HEK293 (cell line): ENCODE measurements around the gene KLHL40.

ENCODE experiments used
- CTCF ChIA-PET: fragments of 350-600 bp; formaldehyde crosslinking; extraction: SDS; loops from one replicate; lab custom pipeline; 2021; ENCODE audit warnings: antibody characterized with exemption; lab: Yijun Ruan, JAX
- POLR2A ChIA-PET: fragments of 300-600 bp; formaldehyde crosslinking; extraction: SDS; loops from one replicate; lab custom pipeline; 2020; ENCODE audit warnings: antibody characterized with exemption, inconsistent platforms; lab: Yijun Ruan, JAX
- H3K27ac ChIP-seq: fragments of 200-500 bp; sonication (Bioruptor generic); 2 replicates; pipeline ENCODE4 v1.5.1; 2014; ENCODE audit warnings: low read depth, low read length, control low read depth, inconsistent platforms; ENCODE audit errors: extremely low read depth
- H3K36me3 ChIP-seq, 2 experiments: fragments of 200-500 bp in 1 of 2; sonication (Bioruptor generic) in 1 of 2; 1 replicate in 1 of 2; 2 replicates in 1 of 2; pipeline ENCODE4 v1.5.1; 2014 to 2017; ENCODE audit warnings: inconsistent platforms in 2 of 2, low read length in 2 of 2; ENCODE audit not compliant: control insufficient read depth in 2 of 2, insufficient read depth in 1 of 2
- H3K4me1 ChIP-seq: fragments of 200-500 bp; sonication (Bioruptor generic); 2 replicates; pipeline ENCODE4 v1.5.1; 2014; ENCODE audit warnings: mild to moderate bottlenecking, low read length, inconsistent platforms; ENCODE audit not compliant: control insufficient read depth, insufficient read depth
- H3K4me3 ChIP-seq: 2 replicates; pipeline ENCODE4 v1.5.1; 2011; ENCODE audit warnings: low read depth, mild to moderate bottlenecking, control low read depth, low read length, moderate library complexity
- H3K9me3 ChIP-seq: fragments of 200-500 bp; sonication (Bioruptor generic); 2 replicates; pipeline ENCODE4 v1.5.1; 2014; ENCODE audit warnings: low read depth, low read length, inconsistent platforms; ENCODE audit not compliant: control insufficient read depth, insufficient read depth
- AEBP2 ChIP-seq: fragments of 450-650 bp; formaldehyde crosslinking; IDR thresholded peaks from 2 replicates; pipeline ENCODE4 v1.5.1; 2016; ENCODE audit warnings: missing biosample characterization, missing genetic modification characterization, borderline replicate concordance
- GLIS1 ChIP-seq: fragments of 450-650 bp; formaldehyde crosslinking; IDR thresholded peaks from 2 replicates; pipeline ENCODE4 v1.5.1; 2016; ENCODE audit warnings: missing biosample characterization, missing genetic modification characterization
- KLF10 ChIP-seq: fragments of 450-650 bp; IDR thresholded peaks from 2 replicates; pipeline ENCODE4 v1.5.1; 2018; ENCODE audit warnings: missing biosample characterization, mild to moderate bottlenecking, missing genetic modification characterization
- KLF8 ChIP-seq: fragments of 450-650 bp; formaldehyde crosslinking; IDR thresholded peaks from 2 replicates; pipeline ENCODE4 v1.5.1; 2016; ENCODE audit warnings: missing biosample characterization, missing genetic modification characterization
- SALL2 ChIP-seq: fragments of 450-650 bp; formaldehyde crosslinking; IDR thresholded peaks from 2 replicates; pipeline ENCODE4 v1.5.0; 2017; ENCODE audit warnings: missing biosample characterization, mild to moderate bottlenecking, missing genetic modification characterization, borderline replicate concordance
- YY1 ChIP-seq: fragments of 450-650 bp; formaldehyde crosslinking; IDR thresholded peaks from 2 replicates; pipeline ENCODE4 v1.5.1; 2018; ENCODE audit warnings: missing biosample characterization, missing genetic modification characterization
- ZBTB20 ChIP-seq: fragments of 450-650 bp; formaldehyde crosslinking; IDR thresholded peaks from 2 replicates; pipeline ENCODE4 v1.5.1; 2016; ENCODE audit warnings: missing biosample characterization, missing genetic modification characterization
- ZBTB48 ChIP-seq: fragments of 450-650 bp; formaldehyde crosslinking; IDR thresholded peaks from 2 replicates; pipeline ENCODE4 v1.5.1; 2016; ENCODE audit warnings: missing biosample characterization, missing genetic modification characterization
- ZNF114 ChIP-seq: fragments of 450-650 bp; formaldehyde crosslinking; IDR thresholded peaks from 2 replicates; pipeline ENCODE4 v1.5.0; 2017; ENCODE audit warnings: missing biosample characterization, missing genetic modification characterization
- ZNF133 ChIP-seq: fragments of 450-650 bp; formaldehyde crosslinking; IDR thresholded peaks from 2 replicates; pipeline ENCODE4 v1.5.1; 2016; ENCODE audit warnings: missing biosample characterization, missing genetic modification characterization
- ZNF214 ChIP-seq: fragments of 450-650 bp; formaldehyde crosslinking; IDR thresholded peaks from 2 replicates; pipeline ENCODE4 v1.5.1; 2017; ENCODE audit warnings: missing biosample characterization, mild to moderate bottlenecking, missing genetic modification characterization, borderline replicate concordance
- ZNF292 ChIP-seq: fragments of 450-650 bp; formaldehyde crosslinking; IDR thresholded peaks from 2 replicates; pipeline ENCODE4 v1.5.1; 2016; ENCODE audit warnings: low read depth, missing biosample characterization, missing genetic modification characterization, borderline replicate concordance
- ZNF324 ChIP-seq: fragments of 450-650 bp; formaldehyde crosslinking; IDR thresholded peaks from 2 replicates; pipeline ENCODE4 v1.5.1; 2016; ENCODE audit warnings: missing biosample characterization, missing genetic modification characterization
- ZNF350 ChIP-seq: fragments of 450-650 bp; formaldehyde crosslinking; IDR thresholded peaks from 2 replicates; pipeline ENCODE4 v1.5.0; 2017; ENCODE audit warnings: missing biosample characterization, mild to moderate bottlenecking, missing genetic modification characterization
- ZNF354C ChIP-seq: fragments of 450-650 bp; formaldehyde crosslinking; IDR thresholded peaks from 2 replicates; pipeline ENCODE4 v1.5.1; 2016; ENCODE audit warnings: missing biosample characterization, missing genetic modification characterization, low read depth, borderline replicate concordance
- ZNF501 ChIP-seq: fragments of 450-650 bp; formaldehyde crosslinking; IDR thresholded peaks from 2 replicates; pipeline ENCODE4 v1.5.1; 2016; ENCODE audit warnings: missing biosample characterization, missing genetic modification characterization
- ZNF510 ChIP-seq: fragments of 450-650 bp; formaldehyde crosslinking; IDR thresholded peaks from 2 replicates; pipeline ENCODE4 v1.5.1; 2018; ENCODE audit warnings: mild to moderate bottlenecking, missing genetic modification characterization, missing biosample characterization; ENCODE audit not compliant: insufficient replicate concordance
- ZNF558 ChIP-seq: fragments of 450-650 bp; formaldehyde crosslinking; IDR thresholded peaks from 2 replicates; pipeline ENCODE4 v1.5.1; 2016; ENCODE audit warnings: missing biosample characterization, missing genetic modification characterization
- ZNF660 ChIP-seq: fragments of 450-650 bp; IDR thresholded peaks from 2 replicates; pipeline ENCODE4 v1.5.1; 2018; ENCODE audit warnings: missing biosample characterization, mild to moderate bottlenecking, missing genetic modification characterization
- ZNF785 ChIP-seq: fragments of 450-650 bp; formaldehyde crosslinking; IDR thresholded peaks from 2 replicates; pipeline ENCODE4 v1.5.1; 2016; ENCODE audit warnings: missing biosample characterization, missing genetic modification characterization
- ZSCAN18 ChIP-seq: fragments of 450-650 bp; formaldehyde crosslinking; IDR thresholded peaks from 2 replicates; pipeline ENCODE4 v1.5.1; 2016; ENCODE audit warnings: missing biosample characterization, missing genetic modification characterization
- TF ChIP-seq, protein P1 (sequence below): fragments of 450-650 bp; formaldehyde crosslinking; IDR thresholded peaks from 2 replicates; pipeline ENCODE4 v1.5.1; 2016; ENCODE audit warnings: missing biosample characterization, missing genetic modification characterization
- TF ChIP-seq, protein P2 (sequence below): fragments of 450-650 bp; formaldehyde crosslinking; IDR thresholded peaks from 2 replicates; pipeline ENCODE4 v1.5.1; 2016; ENCODE audit warnings: missing biosample characterization, missing genetic modification characterization

KLHL40 gene

GRCh38 chr3:42686832-42687650 lies 1.7 kb downstream of the KLHL40 start:
- no peak overlapping the region for H3K4me3 ChIP-seq
- ChIA-PET POLR2A (no interaction called here), CTCF (interaction anchor here (0.5 kb wide), 1 partner anchor 29 kb away, joined by 7 read pairs; no protein-coding TSS in a partner anchor)
- no peaks in the 10 kb centered on the region for H3K36me3 ChIP-seq
- no peak overlapping the region for H3K27ac ChIP-seq
- no peaks in the 10 kb centered on the region for H3K4me1 ChIP-seq
- TF ChIP-seq ZNF785 (tag by site-specific recombination): no peak
- TF ChIP-seq ZNF292 (tag by site-specific recombination): no peak
- no peak for TF ChIP-seq GLIS1
- no peak for TF ChIP-seq ZBTB20 (tag by site-specific recombination)
- TF ChIP-seq ZNF354C (tag by site-specific recombination): no peak
- no peak for TF ChIP-seq ZNF350 (tag by site-specific recombination)
- TF ChIP-seq, protein P1, sequence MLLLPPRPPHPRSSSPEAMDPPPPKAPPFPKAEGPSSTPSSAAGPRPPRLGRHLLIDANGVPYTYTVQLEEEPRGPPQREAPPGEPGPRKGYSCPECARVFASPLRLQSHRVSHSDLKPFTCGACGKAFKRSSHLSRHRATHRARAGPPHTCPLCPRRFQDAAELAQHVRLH (tag by site-specific recombination): no peak
- TF ChIP-seq ZNF114: no peak
- no peak for TF ChIP-seq ZNF558
- no peak for TF ChIP-seq ZNF501 (tag by site-specific recombination)
- TF ChIP-seq ZNF214 (tag by site-specific recombination): no peak
- TF ChIP-seq ZSCAN18 (tag by site-specific recombination): no peak
- TF ChIP-seq ZNF510: no peak
- TF ChIP-seq ZNF133 (tag by site-specific recombination): no peak
- no peak for TF ChIP-seq AEBP2 (tag by site-specific recombination)
- TF ChIP-seq ZNF660 (tag by site-specific recombination): no peak
- TF ChIP-seq YY1 (tag by site-specific recombination): no peak
- TF ChIP-seq, protein P2, sequence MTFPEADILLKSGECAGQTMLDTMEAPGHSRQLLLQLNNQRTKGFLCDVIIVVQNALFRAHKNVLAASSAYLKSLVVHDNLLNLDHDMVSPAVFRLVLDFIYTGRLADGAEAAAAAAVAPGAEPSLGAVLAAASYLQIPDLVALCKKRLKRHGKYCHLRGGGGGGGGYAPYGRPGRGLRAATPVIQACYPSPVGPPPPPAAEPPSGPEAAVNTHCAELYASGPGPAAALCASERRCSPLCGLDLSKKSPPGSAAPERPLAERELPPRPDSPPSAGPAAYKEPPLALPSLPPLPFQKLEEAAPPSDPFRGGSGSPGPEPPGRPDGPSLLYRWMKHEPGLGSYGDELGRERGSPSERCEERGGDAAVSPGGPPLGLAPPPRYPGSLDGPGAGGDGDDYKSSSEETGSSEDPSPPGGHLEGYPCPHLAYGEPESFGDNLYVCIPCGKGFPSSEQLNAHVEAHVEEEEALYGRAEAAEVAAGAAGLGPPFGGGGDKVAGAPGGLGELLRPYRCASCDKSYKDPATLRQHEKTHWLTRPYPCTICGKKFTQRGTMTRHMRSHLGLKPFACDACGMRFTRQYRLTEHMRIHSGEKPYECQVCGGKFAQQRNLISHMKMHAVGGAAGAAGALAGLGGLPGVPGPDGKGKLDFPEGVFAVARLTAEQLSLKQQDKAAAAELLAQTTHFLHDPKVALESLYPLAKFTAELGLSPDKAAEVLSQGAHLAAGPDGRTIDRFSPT (tag by site-specific recombination): no peak
- no peak for TF ChIP-seq KLF10 (tag by site-specific recombination)
- no peaks in the 10 kb centered on the region for H3K9me3 ChIP-seq

- Histone ChIP-seq H3K27ac (no peak overlapping the region), H3K4me3 (no peak overlapping the region), H3K4me1 (no peaks in the 10 kb centered on the region), H3K36me3 (no peaks in the 10 kb centered on the region), H3K9me3 (no peaks in the 10 kb centered on the region)
- CTCF ChIA-PET: no interaction called here
- POLR2A ChIA-PET: no interaction called here
- TF ChIP-seq KLF8 (tag by site-specific recombination): no peak
- TF ChIP-seq ZNF324 (tag by site-specific recombination): no peak
- no peak for TF ChIP-seq SALL2 (tag by site-specific recombination)
- TF ChIP-seq ZBTB48 (tag by site-specific recombination): no peak
- no peak for TF ChIP-seq ZNF785 (tag by site-specific recombination)
- no peak for TF ChIP-seq ZNF660 (tag by site-specific recombination)
- TF ChIP-seq, all 188 proteins: peak for 0
Measured at GRCh38 chr3:42688016-42688415, 2.7 kb downstream of the KLHL40 start.
